Lung microvascular endothelial cell (primary cell): ENCODE results near the gene NETO1. TPM values are rescaled to one million over a fixed set of nuclear protein-coding genes. Genes with fewer than 3 reads are reported as not detected.

Experiments
- DNase-seq, 2 donors: peaks; one replicate each; pipeline versions ENCODE4 v3.0.0 to v3.0.0-alpha.2; 2010; ENCODE audit warnings: low read depth in 2 of 2
- total RNA-seq: library from RNA; depleted of rRNA; stranded (reverse); fragments of >200 nt; gene quantifications from 2 replicates; pipeline ENCODE4 v1.2.1, GENCODE V29; 2014

NETO1 gene
- total RNA-seq, 1 donor from 2014 or later: not detected

DNA sequence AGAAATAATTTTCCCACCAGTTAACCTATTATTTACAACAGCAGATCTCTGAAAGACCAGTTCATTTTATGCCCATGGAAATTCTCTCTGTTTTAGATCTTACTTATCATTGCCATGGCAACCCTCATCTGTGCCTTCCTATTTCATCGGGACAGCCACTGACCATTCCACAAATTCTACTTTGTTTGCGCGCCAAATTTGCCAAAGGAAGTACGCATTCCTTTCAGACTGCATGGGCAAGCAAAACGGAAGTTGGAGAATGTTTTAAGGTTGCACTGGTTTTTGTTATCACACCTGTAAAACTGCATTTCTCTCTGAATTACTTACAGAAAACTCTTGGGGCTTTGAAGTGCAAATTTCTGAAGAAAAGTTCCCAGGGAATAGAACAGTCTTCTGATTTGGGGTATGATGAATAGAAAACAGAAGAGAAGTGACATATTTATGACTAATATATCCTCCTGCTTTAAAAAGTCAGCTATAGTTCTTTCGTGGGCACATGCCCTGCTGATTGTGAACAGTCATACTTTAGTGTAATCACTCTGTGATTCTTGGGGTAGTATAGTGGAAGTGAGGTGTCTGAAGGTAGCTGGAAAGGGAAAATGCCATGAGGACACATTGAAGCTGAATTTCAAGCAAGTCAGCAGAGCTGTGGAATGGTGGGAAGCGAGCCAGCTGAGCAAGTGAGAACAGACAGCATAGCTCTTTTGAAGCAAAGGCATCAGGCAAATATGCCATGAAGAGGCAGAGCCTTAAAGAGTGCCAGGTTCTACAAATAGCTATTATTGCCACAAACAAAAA, 20.9 kb downstream of the NETO1 start:
- DNase-seq: no peak

DNA sequence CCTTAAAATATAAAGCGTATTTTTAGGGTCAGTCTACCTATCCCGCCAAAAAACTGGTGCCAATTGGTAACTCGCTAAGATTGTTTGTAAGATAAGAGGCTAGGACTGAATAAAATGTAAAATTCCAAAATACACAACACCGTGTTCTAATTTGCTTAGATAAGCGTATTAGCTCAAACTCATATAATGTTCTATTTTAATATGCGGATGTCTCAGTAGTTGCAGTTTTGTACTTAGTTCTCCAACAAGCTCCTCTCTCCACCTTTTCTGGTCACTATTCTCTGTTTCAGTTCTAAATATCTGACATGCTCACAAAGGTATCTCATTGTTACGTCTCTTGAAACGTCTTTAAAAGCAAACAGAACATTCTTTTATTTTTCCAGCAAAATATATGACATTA, 24.0 kb downstream of the NETO1 start:
- no peak for DNase-seq

DNA sequence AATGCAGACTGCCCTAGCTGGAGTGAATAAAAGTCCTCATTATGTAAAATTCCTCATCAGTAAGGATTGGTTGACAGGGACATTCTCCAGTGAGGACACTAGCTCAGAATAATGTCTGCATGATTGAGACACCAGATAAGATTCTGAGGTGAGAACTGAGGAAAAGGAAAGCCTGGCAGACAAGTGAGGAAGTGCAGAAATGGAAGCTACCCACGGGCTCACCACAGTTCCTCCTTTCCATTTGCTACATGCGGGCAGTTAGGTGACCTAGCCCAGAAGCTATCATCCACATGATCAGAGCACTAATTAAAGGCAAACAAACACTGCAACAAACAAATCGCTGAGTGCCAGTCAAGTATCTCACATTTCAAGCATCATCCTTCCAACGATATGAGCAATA, 27.7 kb downstream of the NETO1 start:
- no peak for DNase-seq

GRCh38 chr18:72834731-72835130, 33.1 kb downstream of the NETO1 start:
- DNase-seq: no peak

DNA sequence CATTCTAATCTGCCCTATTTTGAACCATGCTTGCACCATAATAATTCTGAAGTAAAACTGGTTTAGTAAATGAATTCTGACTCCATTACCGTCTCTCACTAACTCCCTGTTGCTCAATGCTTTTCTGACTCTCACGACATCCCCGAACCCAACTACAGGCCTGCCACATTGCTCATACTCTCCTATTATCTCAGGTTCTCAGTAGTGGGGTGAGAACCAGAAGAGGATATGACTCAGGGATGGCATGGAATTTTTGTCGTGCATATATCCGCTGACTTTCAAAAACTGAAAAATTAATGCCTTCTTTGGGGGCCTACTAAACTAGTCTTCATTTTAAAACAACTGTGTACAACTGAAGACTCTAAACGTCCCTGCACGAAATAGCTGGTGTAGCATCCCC, 34.3 kb downstream of the NETO1 start:
- no peak for DNase-seq

- DNase-seq: peak in 1 of 2 donors; percentile 1
Observed at GRCh38 chr18:72830109-72830508, 37.7 kb downstream of the NETO1 start.

GRCh38 chr18:72828601-72829000, 39.2 kb downstream of the NETO1 start:
- DNase-seq: no peak

DNA sequence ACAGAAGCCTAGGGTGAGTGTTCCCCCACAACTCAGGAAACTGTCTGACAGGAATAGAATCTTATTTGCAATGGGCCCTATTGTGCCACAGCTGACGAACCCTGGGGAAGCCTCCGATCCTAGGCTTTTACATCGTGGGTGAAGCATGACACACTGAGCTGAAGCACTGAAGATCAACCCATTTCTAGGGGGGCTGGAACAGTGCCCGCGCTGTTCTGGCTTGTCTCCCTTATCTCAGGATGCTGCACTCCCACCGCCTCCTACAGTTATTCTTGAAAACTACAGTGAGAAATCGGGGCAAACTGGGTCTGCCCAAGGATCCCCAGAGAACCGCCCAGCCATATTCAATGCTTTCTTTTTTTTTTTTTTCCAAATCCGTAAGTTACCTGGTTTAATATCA, 41.1 kb downstream of the NETO1 start:
- no peak for DNase-seq

DNA sequence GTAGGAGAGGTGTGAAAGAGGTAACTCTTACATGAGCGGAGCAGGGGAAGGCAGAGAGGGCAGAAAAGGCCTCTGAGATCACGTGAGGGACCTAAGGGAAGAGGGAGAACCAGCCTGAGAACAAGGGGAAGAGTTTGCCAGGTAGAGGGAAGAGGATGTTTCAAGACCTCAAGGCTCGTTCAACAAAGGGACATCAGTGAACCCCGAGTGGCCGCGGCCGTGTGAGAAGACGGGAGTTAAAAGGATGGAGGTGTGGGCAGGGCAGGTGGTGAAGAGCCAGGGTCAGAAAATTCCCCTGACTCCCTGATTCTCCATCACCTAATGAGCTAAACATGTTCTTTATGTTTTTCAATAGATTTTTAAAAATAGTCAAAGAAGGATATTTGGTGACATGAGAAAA, 44.4 kb downstream of the NETO1 start:
- no peak for DNase-seq

- no peak for DNase-seq
Observed at GRCh38 chr18:72822202-72822601, 45.6 kb downstream of the NETO1 start.

DNA sequence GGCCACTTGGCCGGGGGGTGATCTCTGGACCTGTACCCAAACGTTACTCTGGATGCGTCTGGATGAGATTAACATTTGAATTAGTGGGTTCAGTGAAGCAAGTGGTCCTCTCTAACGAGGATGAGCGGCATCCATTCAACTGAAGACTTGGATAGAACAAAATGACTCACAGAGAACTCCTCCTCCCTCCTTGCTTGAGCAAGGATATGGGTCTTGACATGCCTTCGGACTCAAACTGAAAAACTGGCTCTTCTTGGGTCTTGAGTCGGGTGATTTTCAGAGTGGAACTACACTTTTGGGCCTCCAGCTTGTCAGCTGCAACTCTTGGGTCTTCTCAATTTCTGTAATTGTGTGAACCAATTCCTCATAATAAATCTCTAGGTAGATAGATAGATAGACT, 47.2 kb downstream of the NETO1 start:
- DNase-seq: no peak

GRCh38 chr18:72819050-72819449, 48.7 kb downstream of the NETO1 start:
- no peak for DNase-seq

GRCh38 chr18:72811047-72811446, 56.7 kb downstream of the NETO1 start:
- no peak for DNase-seq

DNA sequence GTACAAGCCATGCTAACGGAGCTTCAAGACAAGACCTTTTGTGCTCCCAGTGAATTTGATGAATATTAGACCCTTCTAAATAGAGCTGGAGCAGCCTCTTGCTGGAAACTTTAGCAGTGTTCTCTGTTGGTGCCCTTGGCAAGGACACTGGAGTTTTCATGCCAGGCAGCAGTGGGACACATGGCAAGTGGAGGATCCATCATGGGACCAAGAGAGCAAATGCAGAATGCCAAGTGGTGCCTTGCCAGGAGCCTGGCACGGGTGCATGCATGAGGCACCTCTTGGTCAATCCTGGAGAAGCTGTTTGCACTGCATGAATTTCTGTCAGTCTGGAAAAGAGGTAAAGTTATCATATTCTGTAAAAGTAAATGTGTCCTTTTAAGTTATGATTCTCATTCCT, 59.1 kb downstream of the NETO1 start:
- no peak for DNase-seq

DNA sequence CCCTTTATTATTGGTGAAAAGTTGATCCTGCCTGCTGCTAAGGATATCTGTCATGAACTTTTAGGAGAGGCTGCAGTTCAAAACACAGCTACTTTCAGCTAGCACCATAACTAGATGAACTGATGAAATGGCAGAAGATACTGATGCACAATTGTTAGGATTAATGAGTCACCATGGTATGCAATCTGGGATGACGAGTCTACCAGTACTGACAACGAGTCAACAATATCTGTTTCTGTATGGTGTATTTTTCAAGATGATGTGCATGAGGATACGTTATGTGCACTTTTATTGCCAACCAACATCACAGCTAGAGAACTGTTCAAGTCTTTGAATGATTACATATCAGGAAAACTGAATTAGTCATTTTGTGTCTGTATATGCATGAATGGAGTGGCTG, 68.7 kb downstream of the NETO1 start:
- DNase-seq: no peak

DNA sequence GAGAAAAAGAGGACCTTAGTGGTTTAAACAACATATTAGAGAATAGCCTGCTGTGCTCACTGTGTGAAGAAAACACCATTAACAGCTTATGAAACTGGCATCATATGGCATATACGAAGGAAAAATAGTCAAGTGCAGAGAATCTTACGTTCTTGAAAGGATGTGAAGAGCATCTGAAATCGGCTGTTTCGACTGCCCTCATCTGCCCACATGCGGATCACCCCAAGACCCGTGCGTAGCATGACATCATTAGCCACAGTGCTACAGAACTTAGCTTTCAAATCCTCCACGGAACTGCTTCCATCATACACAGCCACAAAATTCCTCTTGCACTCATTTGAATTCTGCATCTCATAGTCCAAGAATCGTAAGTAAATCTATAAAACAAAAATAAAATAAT, 84.3 kb downstream of the NETO1 start:
- no peak for DNase-seq

- no peak for DNase-seq
Observed at GRCh38 chr18:72774914-72775313, 92.9 kb downstream of the NETO1 start.

- no peak for DNase-seq
Observed at GRCh38 chr18:72772916-72773315, 94.9 kb downstream of the NETO1 start.

DNA sequence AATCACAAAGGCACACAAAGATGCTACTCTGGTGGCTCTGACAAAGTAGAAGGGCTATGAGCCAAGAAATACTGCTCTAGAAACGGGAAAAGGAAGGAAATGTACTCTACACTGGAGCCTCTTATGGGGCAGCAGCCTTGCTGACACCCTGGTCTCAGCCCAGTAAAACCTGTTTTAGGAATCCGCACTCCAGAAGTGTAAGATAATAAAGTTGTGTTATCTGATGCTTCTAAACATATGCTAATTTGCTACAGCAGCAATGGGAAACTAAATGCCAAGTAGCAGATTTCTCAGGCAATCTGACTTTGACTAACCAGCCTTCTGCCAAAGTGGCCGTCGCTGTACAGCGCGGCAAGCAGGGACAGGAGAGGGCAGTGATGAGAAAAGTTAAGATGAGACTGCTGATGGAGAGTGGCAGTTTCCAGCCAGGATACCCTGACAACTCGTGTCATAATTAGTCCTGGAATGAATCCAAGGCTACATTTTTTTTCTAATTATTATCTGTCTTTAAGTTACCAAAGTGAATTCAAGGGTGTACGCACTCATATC, 99.0 kb downstream of the NETO1 start:
- no peak for DNase-seq

DNA sequence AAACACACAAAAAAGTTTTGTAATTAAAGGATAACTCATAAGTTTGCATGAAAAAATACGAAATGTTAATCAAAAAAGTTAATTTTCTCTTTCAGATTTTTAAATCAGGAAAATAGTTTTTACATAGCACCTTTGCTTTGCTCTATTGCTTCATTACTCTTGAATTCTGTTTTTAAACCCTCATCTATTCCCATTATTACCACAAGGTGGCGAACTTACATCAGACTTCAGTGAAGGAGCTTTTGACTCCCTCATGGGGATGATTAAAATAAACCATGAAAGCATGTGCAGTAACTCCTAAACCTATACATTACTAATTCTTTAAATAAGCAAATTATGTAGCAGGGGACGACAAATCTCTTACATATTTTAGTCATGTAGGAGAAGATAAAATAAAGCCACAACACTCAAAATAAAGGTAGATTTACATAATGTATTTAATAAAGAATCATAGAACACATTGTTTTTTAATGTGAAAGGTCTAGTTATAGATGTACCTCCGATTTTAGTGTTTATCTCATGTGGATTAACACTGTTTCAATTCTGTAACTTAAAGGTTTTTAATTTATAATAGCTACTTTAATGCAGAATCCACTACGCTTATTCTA, 105.2 kb downstream of the NETO1 start:
- peak; percentile 60 to 70 for DNase-seq

DNA sequence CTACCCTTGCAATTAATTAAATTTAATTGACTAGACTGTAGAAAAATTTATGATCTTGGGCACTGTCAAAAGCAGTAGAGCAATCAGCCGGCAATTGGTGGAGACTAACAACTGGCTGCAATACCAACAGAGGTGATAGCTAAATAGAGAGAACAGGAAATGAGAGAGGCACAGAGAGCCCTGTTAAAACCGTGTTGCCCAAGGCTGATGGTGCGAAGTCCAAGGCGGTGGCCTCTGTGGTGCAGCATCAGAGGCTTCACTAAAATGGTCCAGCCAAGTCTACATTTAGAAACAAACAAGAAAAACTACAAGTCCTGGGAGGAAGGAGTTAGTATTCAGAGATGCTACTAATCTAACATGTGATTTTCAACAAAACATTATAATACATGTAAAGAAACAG, 115.6 kb downstream of the NETO1 start:
- DNase-seq: no peak

GRCh38 chr18:72742002-72742401, 125.8 kb downstream of the NETO1 start:
- DNase-seq: no peak

DNA sequence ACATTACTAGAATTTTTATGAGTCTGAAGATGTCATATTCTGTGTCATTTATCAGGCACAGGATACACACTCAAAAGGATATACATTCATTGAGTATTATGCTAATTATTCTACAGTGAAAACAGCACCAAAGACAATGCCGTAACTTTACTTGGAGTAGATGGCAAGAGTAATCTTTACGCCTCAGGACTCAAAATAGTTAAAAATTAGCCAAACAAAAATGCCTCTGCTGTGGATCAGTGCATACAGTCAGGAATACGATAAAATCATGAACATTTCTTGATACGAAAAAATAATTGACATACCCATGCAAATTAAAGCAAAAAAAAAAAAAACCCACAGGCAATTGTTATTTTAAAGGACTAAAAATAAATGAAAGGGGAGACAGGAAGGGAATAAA, 129.7 kb downstream of the NETO1 start:
- no peak for DNase-seq
